CD4-positive, alpha-beta T cell (primary cell): ENCODE measurements around the gene EPS8L2. TPM values are rescaled to one million over a fixed set of nuclear protein-coding genes. Genes with fewer than 3 reads are reported as not detected.

Source experiments
- ATAC-seq: fragments of 200-7000 bp; cut with Tn5 transposase; one replicate; pipeline ENCODE4 v1.10.0; 2022; ENCODE audit warnings: mild to moderate bottlenecking; ENCODE audit not compliant: poor library complexity
- CTCF ChIA-PET: fragments of 350-600 bp; sonication (Branson Sonifier 250); formaldehyde crosslinking; loops from one replicate; lab custom pipeline; 2021; ENCODE audit warnings: antibody characterized with exemption, inconsistent platforms; lab: Charles Lee
- POLR2A ChIA-PET: fragments of 350-600 bp; sonication (Branson Sonifier 250); formaldehyde crosslinking; loops from one replicate; lab custom pipeline; 2021; ENCODE audit warnings: antibody characterized with exemption, inconsistent platforms; lab: Charles Lee
- DNase-seq, 14 experiments: peaks; one replicate each; pipeline ENCODE4 v3.0.0-alpha.2; 2013 to 2020; ENCODE audit warnings: mixed read lengths in 2 of 14
- H3K27ac ChIP-seq, 2 donors: one replicate each; pipeline versions ENCODE4 v1.5.1 to v1.7.0; 2013; ENCODE audit warnings: low read length in 2 of 2, low read depth in 1 of 2, mild to moderate bottlenecking in 1 of 2
- H3K27me3 ChIP-seq, 2 experiments: 1 replicate in 1 of 2; 2 replicates in 1 of 2; pipeline versions ENCODE4 v1.6.1 to v1.7.0; 2013; ENCODE audit warnings: low read length in 2 of 2, control low read depth in 1 of 2, mild to moderate bottlenecking in 1 of 2, moderate library complexity in 1 of 2; ENCODE audit not compliant: insufficient read depth in 2 of 2, control insufficient read depth in 1 of 2
- H3K36me3 ChIP-seq: one replicate; pipeline ENCODE4 v1.6.1; 2013; ENCODE audit warnings: low read length, control low read depth; ENCODE audit not compliant: insufficient read depth
- H3K4me1 ChIP-seq: one replicate; pipeline ENCODE4 v1.6.1; 2013; ENCODE audit warnings: low read length, control low read depth; ENCODE audit not compliant: insufficient read depth
- H3K4me3 ChIP-seq: one replicate; pipeline ENCODE4 v1.5.1; 2013; ENCODE audit warnings: mild to moderate bottlenecking, low read length, moderate library complexity
- H3K9me3 ChIP-seq, 2 experiments: 1 replicate in 1 of 2; 2 replicates in 1 of 2; pipeline versions ENCODE4 v1.6.1 to v1.7.0; 2013; ENCODE audit warnings: low read length in 2 of 2, mild to moderate bottlenecking in 2 of 2, control low read depth in 1 of 2, moderate library complexity in 1 of 2; ENCODE audit not compliant: control insufficient read depth in 1 of 2, insufficient read depth in 1 of 2
- H3K27ac Mint-ChIP-seq: one replicate; pipeline ENCODE4 v1.8.0; 2020; ENCODE audit warnings: mixed read lengths
- H3K27me3 Mint-ChIP-seq: one replicate; pipeline ENCODE4 v1.8.0; 2021; ENCODE audit warnings: mixed read lengths
- H3K36me3 Mint-ChIP-seq: one replicate; pipeline ENCODE4 v1.8.0; 2021; ENCODE audit warnings: low read depth, mixed read lengths
- H3K4me1 Mint-ChIP-seq: one replicate; pipeline ENCODE4 v1.8.0; 2021; ENCODE audit warnings: low read depth, mixed read lengths
- H3K4me3 Mint-ChIP-seq: one replicate; pipeline ENCODE4 v1.8.0; 2020; ENCODE audit warnings: mild to moderate bottlenecking, mixed read lengths
- H3K9me3 Mint-ChIP-seq: one replicate; pipeline ENCODE4 v1.8.0; 2020; ENCODE audit warnings: mixed read lengths
- CTCF ChIP-seq: fragments of 200-600 bp; IDR thresholded peaks from one replicate; pipeline ENCODE4 v1.8.0; 2022; ENCODE audit warnings: antibody characterized with exemption, mild to moderate bottlenecking
- intact Hi-C, 2 experiments: fragments of 100-400 bp; cut with DNase I in 1 of 2; cut with micrococcal nuclease in 1 of 2; formaldehyde crosslinking; loops; one replicate each; pipeline versions ENCODE4 v1.15.1 to v1.9.0; 2023 to 2025; cut with DNase I, micrococcal nuclease
- total RNA-seq, 174 experiments: library from RNA in 2 of 174; stranded (reverse) in 2 of 174; gene quantifications; one replicate each; pipeline ENCODE4 v1.2.3 and lab custom pipeline; 2021 to 2026

The EPS8L2 gene
- total RNA-seq, 2 experiments from 2014 or later, result 3.5 to 4.0 TPM

- Mint-ChIP-seq H3K36me3 (no peaks in the 10 kb centered on the region), H3K4me1 (peaks cover 5% of the 10 kb centered on the region), H3K9me3 (no peaks in the 10 kb centered on the region), H3K27me3 (peaks cover 9% of the 10 kb centered on the region), H3K27ac (no peak overlapping the region), H3K4me3 (no peak overlapping the region)
- Histone ChIP-seq H3K27me3 (no peaks in the 10 kb centered on the region), H3K36me3 (no peaks in the 10 kb centered on the region), H3K4me1 (peaks cover 36% of the 10 kb centered on the region), H3K4me3 (no peak overlapping the region), H3K9me3 (no peaks in the 10 kb centered on the region), H3K27ac (no peak overlapping the region)
- CTCF ChIA-PET, result interaction anchor here (1.7 kb wide), 1 partner anchor 171 kb away, joined by 4 read pairs; no protein-coding TSS in a partner anchor
- intact Hi-C loops, result loop anchor here (1.0 to 5.0 kb wide), 5 partner anchors 32 to 173 kb away; no protein-coding TSS in a partner anchor
- TF ChIP-seq CTCF, result peak; percentile 98
- POLR2A ChIA-PET, result interaction anchor here (2.4 kb wide), 1 partner anchor 32 kb away, joined by 41 read pairs; the partner anchor contains the start of genes DEAF1 and TMEM80
- ATAC-seq (peak; percentile 83), DNase-seq (peak; percentile 63 to 90 (median 76))
Measured at GRCh38 chr11:727859-728748, 22.1 kb downstream of the EPS8L2 start.

GRCh38 chr11:728901-729491 lies 23.0 kb downstream of the EPS8L2 start:
- Mint-ChIP-seq H3K4me1 (no peaks in the 10 kb centered on the region), H3K4me3 (no peak overlapping the region), H3K36me3 (no peaks in the 10 kb centered on the region), H3K27ac (no peak overlapping the region), H3K9me3 (no peaks in the 10 kb centered on the region), H3K27me3 (no peaks in the 10 kb centered on the region)
- TF ChIP-seq CTCF, result no peak
- ChIA-PET CTCF (no interaction called here), POLR2A (no interaction called here)
- no peaks in the 10 kb centered on the region for H3K36me3 ChIP-seq
- H3K4me1 ChIP-seq, result peaks cover 34% of the 10 kb centered on the region
- DNase-seq, result peak in 1 of 14 experiments; percentile 30
- no peaks in the 10 kb centered on the region for H3K27me3 ChIP-seq
- no peak overlapping the region for H3K27ac ChIP-seq
- intact Hi-C loops, result loop anchor here (1.0 to 5.0 kb wide), 4 partner anchors 36 to 174 kb away; no protein-coding TSS in a partner anchor
- no peak for ATAC-seq
- H3K4me3 ChIP-seq, result no peak overlapping the region
- no peaks in the 10 kb centered on the region for H3K9me3 ChIP-seq

GRCh38 chr11:729492-730074 lies 23.6 kb downstream of the EPS8L2 start:
- CTCF ChIA-PET, result no interaction called here
- H3K9me3 ChIP-seq, result no peaks in the 10 kb centered on the region
- H3K4me1 ChIP-seq, result peaks cover 34% of the 10 kb centered on the region
- H3K9me3 Mint-ChIP-seq, result no peaks in the 10 kb centered on the region
- no peak overlapping the region for H3K4me3 Mint-ChIP-seq
- intact Hi-C loops, result loop anchor here (2.0 to 5.0 kb wide), 2 partner anchors 35 to 37 kb away; no protein-coding TSS in a partner anchor
- DNase-seq, result peak in 1 of 14 experiments; percentile 28
- no peaks in the 10 kb centered on the region for H3K27me3 Mint-ChIP-seq
- POLR2A ChIA-PET, result no interaction called here
- no peak overlapping the region for H3K4me3 ChIP-seq
- no peak overlapping the region for H3K27ac Mint-ChIP-seq
- no peaks in the 10 kb centered on the region for H3K36me3 ChIP-seq
- TF ChIP-seq CTCF, result no peak
- H3K27me3 ChIP-seq, result no peaks in the 10 kb centered on the region
- no peaks in the 10 kb centered on the region for H3K36me3 Mint-ChIP-seq
- no peak for ATAC-seq
- H3K27ac ChIP-seq, result no peak overlapping the region
- H3K4me1 Mint-ChIP-seq, result no peaks in the 10 kb centered on the region
